ENCODE data around the gene LINGO3. TPM values are rescaled to one million over a fixed set of nuclear protein-coding genes. Genes with fewer than 3 reads are reported as not detected.

LINGO3 gene
- total RNA-seq, 3 donors from 2014 or later (not counting 1 experiment from before 2014, with no cell fraction given) = 0.68 to 1.0 (median 0.84) TPM

DNA sequence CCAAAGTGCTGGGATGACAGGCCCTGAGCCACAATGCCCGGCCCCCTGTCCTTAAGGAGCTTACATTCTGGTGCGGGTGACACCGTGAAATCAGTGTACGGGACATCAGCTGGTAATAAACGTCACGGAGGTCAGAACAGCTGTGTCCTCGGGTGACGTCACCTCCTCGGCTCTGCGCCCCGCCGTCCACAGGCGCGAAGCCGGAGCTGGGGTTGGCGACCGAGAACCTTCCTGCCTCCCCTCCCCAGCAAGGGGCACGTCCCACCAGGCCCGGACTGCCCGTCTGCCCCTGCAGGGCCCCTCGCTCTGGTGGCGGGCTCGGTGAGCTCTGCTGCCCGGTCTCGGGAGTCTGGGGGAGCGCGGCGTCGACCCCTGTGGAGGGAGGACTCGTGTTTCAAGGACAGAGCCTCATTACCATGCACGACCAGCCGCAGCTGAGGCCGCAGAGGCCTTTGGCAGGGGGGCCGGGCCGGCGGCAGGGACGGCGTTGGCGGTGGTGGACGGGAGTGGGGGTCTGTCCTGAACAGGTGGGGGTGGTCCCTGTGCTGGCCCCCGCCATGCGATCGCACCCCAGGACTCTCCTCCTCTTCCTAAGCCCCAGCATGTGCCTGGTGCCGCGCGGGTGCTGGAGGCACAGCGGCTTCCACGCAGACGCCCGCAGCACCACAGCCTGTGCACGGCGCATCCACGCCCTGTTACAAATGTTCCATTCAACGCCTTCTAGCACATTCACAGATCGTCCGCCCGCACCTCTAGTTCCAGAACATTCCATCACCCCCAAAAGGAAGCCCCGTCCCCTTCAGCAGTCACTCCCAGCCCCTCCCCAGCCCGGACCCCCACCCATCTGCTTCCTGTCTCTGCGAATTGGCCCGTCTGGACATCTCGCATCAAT lies 5.4 kb downstream of the LINGO3 start:
- peaks cover 7 to 27% of the 10 kb centered on the region in 2 donors for H3K4me1 Mint-ChIP-seq
- 8% methylated on average over 62 of the region's 62 CpGs for WGBS (ENCODE audit: insufficient coverage)

DNA sequence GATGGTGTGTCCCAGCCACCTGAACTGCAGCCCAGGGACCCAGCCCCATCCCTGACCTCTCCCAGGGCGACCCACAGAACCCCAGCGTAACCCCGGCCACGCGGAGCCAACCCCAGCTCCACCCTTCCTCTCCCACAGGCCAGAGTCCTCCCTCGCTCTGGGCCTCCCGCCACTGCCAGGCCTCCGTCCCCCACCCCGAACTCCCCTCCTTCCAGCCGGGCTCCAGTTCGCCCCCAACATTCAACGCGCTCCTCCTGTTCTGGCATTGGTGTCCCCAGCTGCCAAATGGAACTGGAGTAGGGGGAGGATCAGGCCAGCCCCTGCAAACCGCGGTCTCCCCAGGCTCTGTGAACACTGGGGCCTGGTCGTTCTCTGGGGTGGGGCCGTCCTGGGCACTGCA lies 7.4 kb downstream of the LINGO3 start:
- TF ChIP-seq CTCF (IDR thresholded peaks at IDR 0.05) = no peak
- no peaks in the 10 kb centered on the region for H3K9me3 ChIP-seq (ENCODE audit: control insufficient read depth, insufficient read depth, low read length)
- H3K27ac Mint-ChIP-seq = peak overlapping the region in 1 of 2 donors; percentile 49
- DNase-seq (no peak), ATAC-seq (no peak)
- H3K36me3 ChIP-seq (ENCODE audit: control insufficient read depth, insufficient read depth, low read length) = no peaks in the 10 kb centered on the region
- intact Hi-C loops (cut with micrococcal nuclease) = no loop called here
- H3K36me3 Mint-ChIP-seq = no peaks in the 10 kb centered on the region
- no peak overlapping the region for H3K4me3 Mint-ChIP-seq
- H3K27me3 Mint-ChIP-seq (ENCODE audit: low read depth in 2 of 2) = peaks cover 19 to 21% of the 10 kb centered on the region in 2 donors
- H3K27ac ChIP-seq (ENCODE audit: low read length) = no peak overlapping the region
- WGBS (ENCODE audit: insufficient coverage) = 69% methylated on average over 14 of the region's 17 CpGs
- peaks cover 17% of the 10 kb centered on the region for H3K27me3 ChIP-seq (ENCODE audit: control insufficient read depth, insufficient read depth, low read length)
- no peak overlapping the region for H3K4me3 ChIP-seq (ENCODE audit: low read length)
- no peaks in the 10 kb centered on the region for H3K9me3 Mint-ChIP-seq
- H3K4me1 Mint-ChIP-seq = peaks cover 7 to 27% of the 10 kb centered on the region in 2 donors
- H3K4me1 ChIP-seq (ENCODE audit: control insufficient read depth, insufficient read depth, low read length) = peaks cover 29% of the 10 kb centered on the region

More for the DNA sequence above, 5.4 kb downstream of the LINGO3 start:
- Mint-ChIP-seq H3K4me3 (peak overlapping the region; percentile 78), H3K9me3 (no peaks in the 10 kb centered on the region), H3K27ac (peak overlapping the region in 1 of 2 donors; percentile 60), H3K27me3 (ENCODE audit: low read depth in 2 of 2) (peaks cover 32 to 33% of the 10 kb centered on the region in 2 donors), H3K36me3 (no peaks in the 10 kb centered on the region)
- intact Hi-C loops (cut with micrococcal nuclease) = no loop called here
- Histone ChIP-seq H3K27me3 (ENCODE audit: control insufficient read depth, insufficient read depth, low read length) (peaks cover 30% of the 10 kb centered on the region), H3K27ac (ENCODE audit: low read length) (no peak overlapping the region), H3K4me3 (ENCODE audit: low read length) (peak overlapping the region; percentile 4), H3K9me3 (ENCODE audit: control insufficient read depth, insufficient read depth, low read length) (no peaks in the 10 kb centered on the region), H3K36me3 (ENCODE audit: control insufficient read depth, insufficient read depth, low read length) (no peaks in the 10 kb centered on the region), H3K4me1 (ENCODE audit: control insufficient read depth, insufficient read depth, low read length) (peaks cover 31% of the 10 kb centered on the region)
- TF ChIP-seq CTCF (IDR thresholded peaks at IDR 0.05) = no peak
- DNase-seq = peak; percentile 45 to 46
- ATAC-seq = peak; percentile 65 to 81 (median 77)

GRCh38 chr19:2296141-2296540 lies 11.8 kb downstream of the LINGO3 start:
- Histone ChIP-seq H3K4me1 (ENCODE audit: control insufficient read depth, insufficient read depth, low read length) (peaks cover 34% of the 10 kb centered on the region), H3K27ac (ENCODE audit: low read length) (no peak overlapping the region), H3K9me3 (ENCODE audit: control insufficient read depth, insufficient read depth, low read length) (no peaks in the 10 kb centered on the region), H3K36me3 (ENCODE audit: control insufficient read depth, insufficient read depth, low read length) (peaks cover 4% of the 10 kb centered on the region), H3K27me3 (ENCODE audit: control insufficient read depth, insufficient read depth, low read length) (no peaks in the 10 kb centered on the region), H3K4me3 (ENCODE audit: low read length) (no peak overlapping the region)
- TF ChIP-seq CTCF (IDR thresholded peaks at IDR 0.05) = no peak
- intact Hi-C loops (cut with micrococcal nuclease) = no loop called here
- no peak overlapping the region for H3K4me3 Mint-ChIP-seq
- peaks cover 8 to 21% of the 10 kb centered on the region in 2 donors for H3K4me1 Mint-ChIP-seq
- no peaks in the 10 kb centered on the region for H3K9me3 Mint-ChIP-seq
- H3K36me3 Mint-ChIP-seq = no peaks in the 10 kb centered on the region
- WGBS (ENCODE audit: insufficient coverage) = 73% methylated on average over 16 of the region's 16 CpGs
- H3K27me3 Mint-ChIP-seq (ENCODE audit: low read depth in 2 of 2) = no peaks in the 10 kb centered on the region
- no peak overlapping the region for H3K27ac Mint-ChIP-seq
- no peak for ATAC-seq
- no peak for DNase-seq

Measured in natural killer cell (primary cell).